Type B pancreatic cell (in vitro differentiated cells): ENCODE results near the gene FARSB. TPM values are rescaled to one million over a fixed set of nuclear protein-coding genes. Genes with fewer than 3 reads are reported as not detected.

Source experiments
- DNase-seq: peaks from one replicate; pipeline ENCODE4 v3.0.0; 2021; ENCODE audit warnings: mixed read lengths; ENCODE audit not compliant: unreplicated experiment; ENCODE audit errors: extremely low spot score
- H3K27ac Mint-ChIP-seq: 2 replicates; pipeline ENCODE4 v1.8.0; 2021; ENCODE audit warnings: mild to moderate bottlenecking, mixed read lengths
- H3K27me3 Mint-ChIP-seq: 2 replicates; pipeline ENCODE4 v1.8.0; 2021; ENCODE audit warnings: mixed read lengths
- H3K36me3 Mint-ChIP-seq: 2 replicates; pipeline ENCODE4 v1.8.0; 2021; ENCODE audit warnings: mixed read lengths
- H3K4me1 Mint-ChIP-seq: one replicate; pipeline ENCODE4 v1.8.0; 2021; ENCODE audit warnings: mixed read lengths; ENCODE audit not compliant: unreplicated experiment
- H3K4me3 Mint-ChIP-seq: 2 replicates; pipeline ENCODE4 v1.8.0; 2021; ENCODE audit warnings: mild to moderate bottlenecking, mixed read lengths
- H3K9me3 Mint-ChIP-seq: 2 replicates; pipeline ENCODE4 v1.8.0; 2021; ENCODE audit warnings: mixed read lengths
- CTCF ChIP-seq: fragments of 200-600 bp; sonication (generic); conservative IDR thresholded peaks from 2 replicates; pipeline ENCODE4 v1.5.0; 2021; ENCODE audit warnings: antibody characterized with exemption, mild to moderate bottlenecking
- total RNA-seq: library from RNA; stranded (reverse); gene quantifications from 2 replicates; pipeline ENCODE4 v1.2.1, GENCODE V29; 2021; ENCODE audit warnings: low replicate concordance

Gene FARSB
- total RNA-seq, 1 donor from 2014 or later, result 24.0 TPM

- Mint-ChIP-seq H3K4me3 (no peak overlapping the region), H3K36me3 (no peaks in the 10 kb centered on the region), H3K9me3 (no peaks in the 10 kb centered on the region), H3K27me3 (peaks cover 13% of the 10 kb centered on the region), H3K4me1 (peaks cover 14% of the 10 kb centered on the region), H3K27ac (no peak overlapping the region)
- TF ChIP-seq CTCF, result no peak
- no peak for DNase-seq
These were observed 108.8 kb downstream of the FARSB start for GRCh38 chr2:222547083-222547482.

GRCh38 chr2:222545823-222546795 is 109.8 kb downstream of the FARSB start:
- no peak for TF ChIP-seq CTCF
- no peak for DNase-seq
- no peak overlapping the region for H3K4me3 Mint-ChIP-seq
- no peak overlapping the region for H3K27ac Mint-ChIP-seq
- no peaks in the 10 kb centered on the region for H3K36me3 Mint-ChIP-seq
- H3K4me1 Mint-ChIP-seq, result peaks cover 14% of the 10 kb centered on the region
- H3K9me3 Mint-ChIP-seq, result no peaks in the 10 kb centered on the region
- H3K27me3 Mint-ChIP-seq, result peaks cover 12% of the 10 kb centered on the region

- no peak for TF ChIP-seq CTCF
- no peak overlapping the region for H3K27ac Mint-ChIP-seq
- H3K4me1 Mint-ChIP-seq, result peaks cover 14% of the 10 kb centered on the region
- H3K4me3 Mint-ChIP-seq, result no peak overlapping the region
- peaks cover 6% of the 10 kb centered on the region for H3K27me3 Mint-ChIP-seq
- no peak for DNase-seq
- H3K36me3 Mint-ChIP-seq, result no peaks in the 10 kb centered on the region
- no peaks in the 10 kb centered on the region for H3K9me3 Mint-ChIP-seq
These were observed 111.2 kb downstream of the FARSB start for GRCh38 chr2:222544661-222545060.

- Mint-ChIP-seq H3K4me1 (no peaks in the 10 kb centered on the region), H3K27ac (no peak overlapping the region), H3K9me3 (no peaks in the 10 kb centered on the region), H3K27me3 (peaks cover 5% of the 10 kb centered on the region), H3K36me3 (no peaks in the 10 kb centered on the region), H3K4me3 (no peak overlapping the region)
- no peak for DNase-seq
- no peak for TF ChIP-seq CTCF
These were observed 117.4 kb downstream of the FARSB start for GRCh38 chr2:222538535-222538934.

- Mint-ChIP-seq H3K4me3 (no peak overlapping the region), H3K27me3 (peaks cover 8% of the 10 kb centered on the region), H3K4me1 (no peaks in the 10 kb centered on the region), H3K27ac (no peak overlapping the region), H3K36me3 (no peaks in the 10 kb centered on the region), H3K9me3 (no peaks in the 10 kb centered on the region)
- DNase-seq, result no peak
- TF ChIP-seq CTCF, result no peak
These were observed 120.4 kb downstream of the FARSB start for GRCh38 chr2:222535477-222535876.
